H1 (cell line): ENCODE measurements around the gene CNDP2. TPM values are rescaled to one million over a fixed set of nuclear protein-coding genes. Genes with fewer than 3 reads are reported as not detected.

Source experiments
- CTCF ChIA-PET: fragments of 300-600 bp; sonication (Branson Sonifier 250); formaldehyde crosslinking; loops from one replicate; lab custom pipeline; 2021; ENCODE audit not compliant: partially characterized antibody; lab: Charles Lee
- POLR2A ChIA-PET: fragments of 300-600 bp; sonication (Branson Sonifier 250); formaldehyde crosslinking; loops from one replicate; lab custom pipeline; 2021; ENCODE audit warnings: inconsistent platforms; ENCODE audit not compliant: partially characterized antibody; lab: Charles Lee
- DNase-seq, 2 experiments: peaks; one replicate each; pipeline versions ENCODE4 v3.0.0 to v3.0.0-alpha.2; 2010 to 2022; ENCODE audit warnings: low spot score in 2 of 2, low read depth in 1 of 2, mixed read lengths in 1 of 2
- FAIRE-seq: peaks from 2 replicates; lab custom pipeline; 2011; peaks lifted over from hg19 to GRCh38; lab: Jason Lieb, UNC
- H2AFZ ChIP-seq: 2 replicates; pipeline ENCODE4 v1.8.1; 2012; ENCODE audit warnings: low read length, inconsistent platforms
- H2AK5ac ChIP-seq: 2 replicates; pipeline ENCODE4 v1.6.1; 2013; ENCODE audit warnings: low read depth, low read length
- H2BK120ac ChIP-seq: replicated peaks from 2 replicates; pipeline ENCODE3; 2013; ENCODE audit warnings: low read depth, low read length, inconsistent platforms
- H2BK12ac ChIP-seq: 2 replicates; pipeline ENCODE4 v1.6.1; 2013; ENCODE audit warnings: low read depth, low read length
- H2BK15ac ChIP-seq: 2 replicates; pipeline ENCODE4 v1.6.1; 2013; ENCODE audit warnings: low read length
- H2BK20ac ChIP-seq: 2 replicates; pipeline ENCODE4 v1.6.1; 2013; ENCODE audit warnings: low read length
- H2BK5ac ChIP-seq: 2 replicates; pipeline ENCODE4 v1.6.1; 2013; ENCODE audit warnings: low read depth, low read length
- H3K14ac ChIP-seq: 2 replicates; pipeline ENCODE4 v1.6.1; 2013; ENCODE audit warnings: inconsistent platforms; ENCODE audit not compliant: insufficient read length
- H3K18ac ChIP-seq: 2 replicates; pipeline ENCODE4 v1.6.1; 2013; ENCODE audit warnings: low read length; ENCODE audit errors: extremely low read depth
- H3K23ac ChIP-seq: 2 replicates; pipeline ENCODE4 v1.6.1; 2013; ENCODE audit warnings: inconsistent platforms; ENCODE audit not compliant: insufficient read length
- H3K23me2 ChIP-seq: 2 replicates; pipeline ENCODE4 v1.6.1; 2013; ENCODE audit warnings: low read depth, low read length
- H3K27ac ChIP-seq: 2 replicates; pipeline ENCODE4 v1.6.1; 2011; ENCODE audit warnings: low read depth, low read length, inconsistent platforms
- H3K27me3 ChIP-seq, 4 experiments: replicated peaks in 1 of 4; 1 replicate in 1 of 4; 2 replicates in 3 of 4; pipeline versions ENCODE4 v1.6.1 to v1.8.1; 2011 to 2013; ENCODE audit warnings: low read length in 3 of 4, mild to moderate bottlenecking in 3 of 4, inconsistent platforms in 2 of 4, mixed read lengths in 2 of 4, moderate library complexity in 1 of 4; ENCODE audit not compliant: control insufficient read depth in 3 of 4, insufficient read depth in 3 of 4; ENCODE audit errors: extremely low read depth in 1 of 4
- H3K36me3 ChIP-seq, 4 experiments: 2 replicates each; pipeline versions ENCODE4 v1.6.1 to v1.8.1; 2011 to 2013; ENCODE audit warnings: mild to moderate bottlenecking in 4 of 4, low read length in 3 of 4, moderate library complexity in 2 of 4, control low read depth in 1 of 4, inconsistent platforms in 1 of 4; ENCODE audit not compliant: insufficient read depth in 4 of 4, control insufficient read depth in 2 of 4
- H3K4ac ChIP-seq: replicated peaks from 2 replicates; pipeline ENCODE3; 2013; ENCODE audit warnings: low read length, low read depth, mixed read lengths, inconsistent platforms; ENCODE audit not compliant: insufficient read length
- H3K4me1 ChIP-seq, 4 experiments: replicated peaks in 1 of 4; 1 replicate in 1 of 4; 2 replicates in 3 of 4; pipeline versions ENCODE4 v1.6.1 to v1.8.1; 2011 to 2013; ENCODE audit warnings: low read length in 3 of 4, inconsistent platforms in 2 of 4, mixed read lengths in 1 of 4; ENCODE audit not compliant: insufficient read depth in 4 of 4, control insufficient read depth in 3 of 4
- H3K4me2 ChIP-seq, 2 experiments: 2 replicates each; pipeline versions ENCODE4 v1.6.1 to v1.8.1; 2011 to 2013; ENCODE audit warnings: low read depth in 2 of 2, low read length in 2 of 2, control low read depth in 1 of 2, inconsistent platforms in 1 of 2, mild to moderate bottlenecking in 1 of 2; ENCODE audit not compliant: insufficient read depth in 1 of 2
- H3K4me3 ChIP-seq, 4 experiments: fragments of 200-600, 300-600 bp in 1 of 4; sonication (generic), shearing (Covaris generic), sonication (Bioruptor Twin) in 1 of 4; 2 replicates each; pipeline versions ENCODE4 v1.5.1 to v1.8.1; 2011 to 2016; ENCODE audit warnings: low read length in 4 of 4, low read depth in 3 of 4, control low read depth in 2 of 4, inconsistent platforms in 2 of 4, mild to moderate bottlenecking in 2 of 4, mixed read lengths in 1 of 4, moderate library complexity in 1 of 4; ENCODE audit not compliant: insufficient read depth in 2 of 4; ENCODE audit errors: extremely low read depth in 1 of 4
- H3K56ac ChIP-seq: replicated peaks from 2 replicates; pipeline ENCODE3; 2013; ENCODE audit warnings: low read depth, mild to moderate bottlenecking, mixed read lengths, low read length, inconsistent platforms; ENCODE audit not compliant: insufficient read length
- H3K79me1 ChIP-seq: 2 replicates; pipeline ENCODE4 v1.6.1; 2013; ENCODE audit warnings: low read depth, low read length, control low read depth
- H3K79me2 ChIP-seq, 2 experiments: 2 replicates each; pipeline versions ENCODE4 v1.6.1 to v1.8.1; 2012 to 2013; ENCODE audit warnings: low read length in 2 of 2, mild to moderate bottlenecking in 2 of 2, inconsistent platforms in 1 of 2; ENCODE audit not compliant: insufficient read depth in 2 of 2, control insufficient read depth in 1 of 2
- H3K9ac ChIP-seq, 4 experiments: replicated peaks in 1 of 4; 1 replicate in 1 of 4; 2 replicates in 3 of 4; pipeline versions ENCODE4 v1.6.1 to v1.8.1; 2011 to 2013; ENCODE audit warnings: low read depth in 3 of 4, low read length in 3 of 4, control low read depth in 2 of 4, mild to moderate bottlenecking in 2 of 4, moderate library complexity in 2 of 4, inconsistent platforms in 1 of 4; ENCODE audit errors: extremely low read depth in 1 of 4
- H3K9me3 ChIP-seq, 2 experiments: 2 replicates each; pipeline versions ENCODE4 v1.6.1 to v1.8.1; 2012 to 2013; ENCODE audit warnings: mild to moderate bottlenecking in 2 of 2, moderate library complexity in 2 of 2, control low read depth in 1 of 2, inconsistent platforms in 1 of 2, low read depth in 1 of 2, low read length in 1 of 2, mixed read lengths in 1 of 2; ENCODE audit not compliant: insufficient read depth in 2 of 2
- H4K20me1 ChIP-seq, 2 experiments: replicated peaks in 1 of 2; 2 replicates each; pipeline versions ENCODE3 to v1.8.1; 2011 to 2013; ENCODE audit warnings: inconsistent platforms in 2 of 2, low read length in 2 of 2, mild to moderate bottlenecking in 1 of 2; ENCODE audit not compliant: insufficient read depth in 2 of 2, control insufficient read depth in 1 of 2
- H4K5ac ChIP-seq: 2 replicates; pipeline ENCODE4 v1.6.1; 2013; ENCODE audit warnings: low read length, low read depth, mixed read lengths, inconsistent platforms; ENCODE audit not compliant: insufficient read length
- H4K8ac ChIP-seq: 2 replicates; pipeline ENCODE4 v1.8.0; 2013; ENCODE audit warnings: mild to moderate bottlenecking, moderate library complexity, low read length, inconsistent platforms; ENCODE audit not compliant: insufficient read depth; ENCODE audit errors: extremely low read depth
- H4K91ac ChIP-seq: replicated peaks from 2 replicates; pipeline ENCODE3; 2013; ENCODE audit warnings: low read length, mixed read lengths, inconsistent platforms; ENCODE audit not compliant: insufficient read length
- ASH2L ChIP-seq: fragments of 200-600, 300-600 bp; sonication (generic); IDR thresholded peaks from one replicate; pipeline ENCODE4 v1.7.1; 2017; ENCODE audit warnings: low read length
- HDAC6 ChIP-seq: IDR thresholded peaks from one replicate; pipeline ENCODE4 v1.7.1; 2012; ENCODE audit warnings: low read depth, mild to moderate bottlenecking, inconsistent platforms, low read length, moderate library complexity
- KDM4A ChIP-seq: IDR thresholded peaks from one replicate; pipeline ENCODE4 v1.7.1; 2012; ENCODE audit warnings: low read depth, mild to moderate bottlenecking, moderate library complexity, low read length, inconsistent platforms; ENCODE audit not compliant: severe bottlenecking
- RFX5 ChIP-seq: IDR thresholded peaks from 2 replicates; pipeline ENCODE4 v1.6.1; 2011; ENCODE audit warnings: low read depth, low read length, improper control_type of control experiment, borderline replicate concordance
- RXRA ChIP-seq: IDR thresholded peaks from 2 replicates; pipeline ENCODE4 v1.6.1; 2011; ENCODE audit warnings: low read depth, mild to moderate bottlenecking, low read length, moderate library complexity; ENCODE audit not compliant: insufficient read depth
- SP4 ChIP-seq: IDR thresholded peaks from 2 replicates; pipeline ENCODE4 v1.6.1; 2012; ENCODE audit warnings: low read length, inconsistent platforms
- WGBS, 2 experiments: shearing (Covaris generic) in 1 of 2; methylation state at CpG; one replicate each; pipeline versions ENCODE4 v1.1.6 to v1.1.7; 2013 to 2015; ENCODE audit warnings: low lambda C conversion rate in 2 of 2, mixed read lengths in 2 of 2, inconsistent platforms in 1 of 2, low coverage in 1 of 2, missing lambda C conversion rate in 1 of 2; ENCODE audit not compliant: insufficient replicate concordance in 2 of 2, insufficient coverage in 1 of 2, insufficient read length in 1 of 2; ENCODE audit errors: extremely low coverage in 1 of 2, missing lambda C conversion rate in 1 of 2; 5-methylcytosine and 5-hydroxymethylcytosine counted together
- polyA plus RNA-seq, 7 experiments: library from polyadenylated mRNA; depleted of rRNA in 3 of 7; stranded (reverse) in 5 of 7; unstranded in 2 of 7; fragments of >200 nt in 5 of 7; fragments of 200-250 nt in 2 of 7; gene quantifications; 1 replicate in 5 of 7; 2 replicates in 1 of 7; 4 replicates in 1 of 7; pipeline versions ENCODE4 v1.2.1 to v1.2.3, GENCODE V29; 2011 to 2013; ENCODE audit warnings: missing spikeins in 2 of 7, mixed read lengths in 2 of 7
- total RNA-seq: library from RNA; stranded (reverse); fragmentation: NEBNext Ultra II Directional; extraction: Animal tissue kit (Norgen Biotek cat#: 25700); gene quantifications from 2 replicates; pipeline ENCODE4 v1.2.1, GENCODE V29; 2021

The CNDP2 gene
- total and polyA plus RNA-seq, 2 of the 8 experiments (the other 6 are each of a cell fraction or from before 2014, with no cell fraction given), result 71.8 to 243 TPM

GRCh38 chr18:74503137-74503536 is 7.0 kb downstream of the CNDP2 start:
- ChIA-PET POLR2A (no interaction called here), CTCF (interaction anchor here (0.6 kb wide), 1 partner anchor 52 kb away, joined by 3 read pairs; no protein-coding TSS in a partner anchor)
- Histone ChIP-seq H3K4me1 (peaks cover 1 to 8% (median 3%) of the 10 kb centered on the region in 4 experiments; a peak in 5 of 7 replicates), H3K79me1 (peaks cover 8% of the 10 kb centered on the region), H3K27ac (no peak overlapping the region), H3K14ac (no peak overlapping the region), H3K79me2 (peaks cover 5 to 19% of the 10 kb centered on the region in 2 experiments), H3K36me3 (peaks cover 18 to 66% (median 43%) of the 10 kb centered on the region in 4 experiments), H3K4ac (no peak overlapping the region), H2BK20ac (no peak overlapping the region), H2BK5ac (no peak overlapping the region), H3K23ac (no peak overlapping the region), H3K4me3 (no peak overlapping the region), H3K9me3 (no peaks in the 10 kb centered on the region), H2BK15ac (no peak overlapping the region), H3K4me2 (no peak overlapping the region), H4K8ac (no peak overlapping the region), H4K91ac (no peak overlapping the region), H2AFZ (no peak overlapping the region), H2BK12ac (no peak overlapping the region), H2AK5ac (no peak overlapping the region), H3K18ac (no peak overlapping the region), H3K27me3 (no peaks in the 10 kb centered on the region), H4K20me1 (peaks cover 10 to 15% of the 10 kb centered on the region in 2 experiments), H2BK120ac (no peak overlapping the region), H3K56ac (no peak overlapping the region), H3K9ac (no peak overlapping the region), H4K5ac (no peak overlapping the region), H3K23me2 (no peaks in the 10 kb centered on the region)
- TF ChIP-seq ASH2L (no peak), KDM4A (no peak), RFX5 (no peak), RXRA (no peak), SP4 (no peak), HDAC6 (no peak)
- DNase-seq, result no peak
- FAIRE-seq, result no peak
- 90% methylated on average over 4 of the region's 4 CpGs; no CpG with 5 or more reads in 1 of the 2 experiments for WGBS, 2 experiments
